B cell (primary cell): ENCODE data around the gene NAT10. TPM values are rescaled to one million over a fixed set of nuclear protein-coding genes. Genes with fewer than 3 reads are reported as not detected.

Experiments used
- ATAC-seq: fragments of 200-7000 bp; cut with Tn5 transposase; one replicate; pipeline ENCODE4 v1.10.0; 2021; ENCODE audit warnings: low read depth, mild to moderate bottlenecking, moderate number of reproducible peaks, moderate library complexity
- CTCF ChIA-PET: fragments of 350-600 bp; sonication (Branson Sonifier 250); formaldehyde crosslinking; loops from one replicate; lab custom pipeline; 2021; ENCODE audit warnings: antibody characterized with exemption, inconsistent platforms; lab: Charles Lee
- POLR2A ChIA-PET: fragments of 350-600 bp; sonication (Branson Sonifier 250); formaldehyde crosslinking; loops from one replicate; lab custom pipeline; 2021; ENCODE audit warnings: antibody characterized with exemption; lab: Charles Lee
- DNase-seq: peaks from one replicate; pipeline ENCODE4 v3.0.0; 2013
- H2AFZ ChIP-seq: 2 replicates; pipeline ENCODE4 v1.6.1; 2012; ENCODE audit warnings: mild to moderate bottlenecking, low read depth, low read length; ENCODE audit not compliant: insufficient read depth, poor library complexity, severe bottlenecking
- H3K27ac ChIP-seq, 2 donors: 1 replicate in 1 of 2; 2 replicates in 1 of 2; pipeline ENCODE4 v1.5.1; 2012 to 2013; ENCODE audit warnings: low read length in 2 of 2, mild to moderate bottlenecking in 2 of 2, moderate library complexity in 1 of 2
- H3K27me3 ChIP-seq, 4 experiments: fragments of 200-600 bp in 1 of 4; sonication (generic) in 1 of 4; replicated peaks in 1 of 4; 1 replicate in 2 of 4; 2 replicates in 2 of 4; pipeline versions ENCODE4 v1.6.1 to v1.7.0; 2013 to 2016; ENCODE audit warnings: low read length in 3 of 4, mild to moderate bottlenecking in 2 of 4, mixed read lengths in 1 of 4, moderate library complexity in 1 of 4; ENCODE audit not compliant: insufficient read depth in 4 of 4, control insufficient read depth in 3 of 4; ENCODE audit errors: control extremely low read depth in 1 of 4
- H3K36me3 ChIP-seq, 2 experiments: replicated peaks in 1 of 2; 1 replicate in 1 of 2; 2 replicates in 1 of 2; pipeline versions ENCODE4 v1.6.1 to v1.7.1; 2013; ENCODE audit warnings: low read length in 1 of 2; ENCODE audit not compliant: insufficient read depth in 2 of 2, control insufficient read depth in 1 of 2; ENCODE audit errors: control extremely low read depth in 1 of 2, extremely low read depth in 1 of 2
- H3K4me1 ChIP-seq, 2 donors: fragments of 200-600 bp in 1 of 2; sonication (generic) in 1 of 2; 1 replicate in 1 of 2; 2 replicates in 1 of 2; pipeline versions ENCODE4 v1.5.1 to v1.6.1; 2013 to 2017; ENCODE audit warnings: low read length in 2 of 2; ENCODE audit not compliant: control insufficient read depth in 2 of 2, insufficient read depth in 2 of 2
- H3K4me2 ChIP-seq: replicated peaks from 2 replicates; pipeline ENCODE3; 2012; ENCODE audit warnings: mild to moderate bottlenecking, low read depth, low read length; ENCODE audit not compliant: poor library complexity, severe bottlenecking
- H3K4me3 ChIP-seq, 5 experiments: fragments of 200-600 bp in 1 of 5; sonication (generic) in 1 of 5; 1 replicate in 3 of 5; 2 replicates in 2 of 5; pipeline versions ENCODE4 v1.5.1 to v1.7.0; 2011 to 2016; ENCODE audit warnings: low read length in 4 of 5, mild to moderate bottlenecking in 4 of 5, low read depth in 2 of 5, control low read depth in 1 of 5, moderate library complexity in 1 of 5; ENCODE audit not compliant: insufficient read depth in 1 of 5; ENCODE audit errors: control extremely low read depth in 1 of 5, extremely low read depth in 1 of 5
- H3K79me2 ChIP-seq: fragments of 200-600 bp; sonication (generic); one replicate; pipeline ENCODE4 v1.6.0; 2016; ENCODE audit warnings: low read length; ENCODE audit not compliant: control insufficient read depth, insufficient read depth
- H3K9ac ChIP-seq: fragments of 200-600 bp; sonication (generic); 2 replicates; pipeline ENCODE4 v1.6.1; 2017; ENCODE audit warnings: mild to moderate bottlenecking, low read length, moderate library complexity
- H3K9me3 ChIP-seq, 3 donors: one replicate each; pipeline versions ENCODE4 v1.6.1 to v1.7.1; 2013; ENCODE audit warnings: low read length in 2 of 3; ENCODE audit not compliant: control insufficient read depth in 2 of 3, insufficient read depth in 1 of 3; ENCODE audit errors: control extremely low read depth in 1 of 3
- H4K20me1 ChIP-seq: 2 replicates; pipeline ENCODE4 v1.6.0; 2012; ENCODE audit warnings: mild to moderate bottlenecking, low read length; ENCODE audit not compliant: insufficient read depth, control insufficient read depth, poor library complexity, severe bottlenecking
- H3K27ac Mint-ChIP-seq: one replicate; pipeline ENCODE4 v1.8.0; 2021; ENCODE audit warnings: mixed read lengths
- H3K27me3 Mint-ChIP-seq: one replicate; pipeline ENCODE4 v1.8.0; 2021; ENCODE audit warnings: mixed read lengths
- H3K4me1 Mint-ChIP-seq: one replicate; pipeline ENCODE4 v1.8.0; 2021; ENCODE audit warnings: mixed read lengths
- H3K4me3 Mint-ChIP-seq: one replicate; pipeline ENCODE4 v1.8.0; 2021; ENCODE audit warnings: mixed read lengths
- H3K9me3 Mint-ChIP-seq: one replicate; pipeline ENCODE4 v1.8.0; 2022; ENCODE audit warnings: mixed read lengths; ENCODE audit not compliant: insufficient read depth
- EZH2 ChIP-seq: IDR thresholded peaks from 2 replicates; pipeline ENCODE4 v1.6.1; 2012; ENCODE audit warnings: borderline replicate concordance, low read depth, mild to moderate bottlenecking, moderate library complexity, low read length; ENCODE audit not compliant: insufficient read depth, poor library complexity, severe bottlenecking
- WGBS: methylation state at CpG from one replicate; pipeline ENCODE4 v1.1.5; 2013; ENCODE audit warnings: missing lambda C conversion rate; ENCODE audit not compliant: insufficient coverage; 5-methylcytosine and 5-hydroxymethylcytosine counted together
- intact Hi-C: fragments of 100-400 bp; cut with micrococcal nuclease; formaldehyde crosslinking; loops from one replicate; pipeline ENCODE4 v1.10.0; 2022
- polyA plus RNA-seq: library from polyadenylated mRNA; depleted of rRNA; stranded (reverse); fragments of >200 nt; gene quantifications from 2 replicates; pipeline ENCODE4 v1.2.3, GENCODE V29; 2012
- total RNA-seq, 2 donors: library from RNA; stranded (reverse); fragments of 120-200 nt in 1 of 2; gene quantifications; 1 replicate in 1 of 2; 2 replicates in 1 of 2; pipeline versions ENCODE4 v1.2.3 to v1.2.4, GENCODE V29; 2013 to 2022
- TF ChIP-seq, protein P1 (sequence below): fragments of 200-600 bp; IDR thresholded peaks from one replicate; pipeline ENCODE4 v1.8.0; 2022; ENCODE audit warnings: antibody characterized with exemption, mild to moderate bottlenecking

NAT10 gene
- total and polyA plus RNA-seq, 2 donors (not counting 1 experiment from before 2014, with no cell fraction given): 24.9 to 73.5 TPM

DNA sequence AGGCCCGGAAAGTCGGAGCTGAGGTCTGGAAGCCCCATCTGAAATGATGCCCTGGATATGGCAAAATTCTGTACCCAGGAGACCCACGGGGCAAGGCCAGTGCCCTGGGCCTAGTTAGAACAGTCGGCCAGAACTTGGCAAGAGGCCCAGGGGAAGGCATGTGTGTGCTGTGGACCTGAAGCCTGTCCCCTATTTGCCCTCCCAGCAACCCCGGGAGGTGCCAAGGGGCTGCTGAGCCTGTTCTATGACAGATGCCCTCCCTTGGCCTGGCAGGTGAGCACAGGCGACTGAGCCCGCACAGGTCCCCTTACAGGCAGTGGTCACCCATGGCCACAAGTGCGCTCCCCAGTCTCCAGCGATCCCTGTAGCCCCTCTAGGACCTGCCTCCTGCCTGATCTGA, 51.7 kb downstream of the NAT10 start:
- Histone ChIP-seq H3K4me3 (no peak overlapping the region), H3K36me3 (no peaks in the 10 kb centered on the region), H3K4me2 (no peak overlapping the region), H3K9me3 (no peaks in the 10 kb centered on the region), H3K27ac (no peak overlapping the region), H3K27me3 (no peaks in the 10 kb centered on the region), H3K9ac (no peak overlapping the region), H2AFZ (no peak overlapping the region), H4K20me1 (no peaks in the 10 kb centered on the region), H3K79me2 (no peaks in the 10 kb centered on the region), H3K4me1 (peaks cover 15 to 21% of the 10 kb centered on the region in 2 donors)
- ATAC-seq: no peak
- H3K4me1 Mint-ChIP-seq: peaks cover 28% of the 10 kb centered on the region
- 94% methylated on average over 7 of the region's 9 CpGs for WGBS
- DNase-seq: no peak
- no peak overlapping the region for H3K4me3 Mint-ChIP-seq
- TF ChIP-seq EZH2: no peak
- TF ChIP-seq, protein P1, sequence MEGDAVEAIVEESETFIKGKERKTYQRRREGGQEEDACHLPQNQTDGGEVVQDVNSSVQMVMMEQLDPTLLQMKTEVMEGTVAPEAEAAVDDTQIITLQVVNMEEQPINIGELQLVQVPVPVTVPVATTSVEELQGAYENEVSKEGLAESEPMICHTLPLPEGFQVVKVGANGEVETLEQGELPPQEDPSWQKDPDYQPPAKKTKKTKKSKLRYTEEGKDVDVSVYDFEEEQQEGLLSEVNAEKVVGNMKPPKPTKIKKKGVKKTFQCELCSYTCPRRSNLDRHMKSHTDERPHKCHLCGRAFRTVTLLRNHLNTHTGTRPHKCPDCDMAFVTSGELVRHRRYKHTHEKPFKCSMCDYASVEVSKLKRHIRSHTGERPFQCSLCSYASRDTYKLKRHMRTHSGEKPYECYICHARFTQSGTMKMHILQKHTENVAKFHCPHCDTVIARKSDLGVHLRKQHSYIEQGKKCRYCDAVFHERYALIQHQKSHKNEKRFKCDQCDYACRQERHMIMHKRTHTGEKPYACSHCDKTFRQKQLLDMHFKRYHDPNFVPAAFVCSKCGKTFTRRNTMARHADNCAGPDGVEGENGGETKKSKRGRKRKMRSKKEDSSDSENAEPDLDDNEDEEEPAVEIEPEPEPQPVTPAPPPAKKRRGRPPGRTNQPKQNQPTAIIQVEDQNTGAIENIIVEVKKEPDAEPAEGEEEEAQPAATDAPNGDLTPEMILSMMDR: no peak
- ChIA-PET CTCF (no interaction called here), POLR2A (no interaction called here)
- no peak overlapping the region for H3K27ac Mint-ChIP-seq
- no peaks in the 10 kb centered on the region for H3K9me3 Mint-ChIP-seq
- H3K27me3 Mint-ChIP-seq: no peaks in the 10 kb centered on the region
- intact Hi-C loops: no loop called here

DNA sequence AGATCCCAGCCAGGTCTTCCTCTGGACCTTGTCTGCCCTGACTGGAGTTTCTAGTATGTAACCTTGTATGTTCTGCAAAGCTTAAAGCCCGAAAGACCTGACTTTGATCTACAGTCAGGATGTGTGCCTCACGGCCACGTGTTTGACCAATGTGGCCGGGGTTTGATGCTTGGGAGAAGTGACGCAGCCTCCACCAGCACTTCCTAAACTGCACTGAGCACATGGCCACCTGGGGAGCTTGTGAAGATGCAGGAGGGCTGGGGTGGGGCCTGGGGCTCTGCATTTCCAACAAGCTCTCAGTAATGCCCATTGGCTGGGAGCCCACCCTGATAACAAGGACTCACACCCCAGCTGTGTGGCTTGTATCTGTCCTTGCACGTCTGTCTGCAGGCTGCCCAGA, 53.2 kb downstream of the NAT10 start:
- no peaks in the 10 kb centered on the region for H3K9me3 ChIP-seq
- H3K4me2 ChIP-seq: no peak overlapping the region
- Mint-ChIP-seq H3K27me3 (no peaks in the 10 kb centered on the region), H3K4me1 (peaks cover 14% of the 10 kb centered on the region), H3K27ac (no peak overlapping the region), H3K9me3 (no peaks in the 10 kb centered on the region), H3K4me3 (no peak overlapping the region)
- no peak for ATAC-seq
- no peaks in the 10 kb centered on the region for H3K27me3 ChIP-seq
- H4K20me1 ChIP-seq: no peaks in the 10 kb centered on the region
- H3K79me2 ChIP-seq: no peaks in the 10 kb centered on the region
- intact Hi-C loops: no loop called here
- DNase-seq: no peak
- no peak overlapping the region for H3K4me3 ChIP-seq
- H3K4me1 ChIP-seq: peaks cover 8 to 13% of the 10 kb centered on the region in 2 donors
- 32% methylated on average over 5 of the region's 6 CpGs for WGBS
- no peak overlapping the region for H3K27ac ChIP-seq
- POLR2A ChIA-PET: interaction anchor here (0.6 kb wide), 1 partner anchor 200 kb away, joined by 4 read pairs; no protein-coding TSS in a partner anchor
- CTCF ChIA-PET: interaction anchor here (1.4 kb wide), 1 partner anchor 20 kb away, joined by 4 read pairs; no protein-coding TSS in a partner anchor
- H2AFZ ChIP-seq: no peak overlapping the region
- no peak overlapping the region for H3K9ac ChIP-seq
- no peaks in the 10 kb centered on the region for H3K36me3 ChIP-seq
- TF ChIP-seq, protein P1: no peak
- no peak for TF ChIP-seq EZH2
